ENCODE results near the gene BLCAP. TPM values are rescaled to one million over a fixed set of nuclear protein-coding genes. Genes with fewer than 3 reads are reported as not detected.
"Not testable (repeated sequence)": the region's sequence is repeated elsewhere in the genome, so short reads cannot be mapped to it uniquely, and the experiment has no call there.

The BLCAP gene
- total RNA-seq, 1 donor from 2014 or later, result 97.2 TPM

- no peak overlapping the region for H3K27ac Mint-ChIP-seq (ENCODE audit: unreplicated experiment)
- H3K4me3 Mint-ChIP-seq (ENCODE audit: unreplicated experiment), result no peak overlapping the region
- TF ChIP-seq CTCF (IDR thresholded peaks at IDR 0.05; ENCODE audit: partially characterized antibody, unreplicated experiment), result no peak
- DNase-seq, result no peak
- no peaks in the 10 kb centered on the region for H3K9me3 Mint-ChIP-seq (ENCODE audit: unreplicated experiment)
- no peaks in the 10 kb centered on the region for H3K36me3 Mint-ChIP-seq (ENCODE audit: unreplicated experiment)
- H3K27me3 Mint-ChIP-seq (ENCODE audit: unreplicated experiment), result peaks cover 1% of the 10 kb centered on the region
- H3K4me1 Mint-ChIP-seq (ENCODE audit: low read depth, unreplicated experiment), result peaks cover 7% of the 10 kb centered on the region
Observed at GRCh38 chr20:37545516-37545915, 17.8 kb upstream of the BLCAP start.

GRCh38 chr20:37544386-37544785 lies 16.7 kb upstream of the BLCAP start:
- Mint-ChIP-seq H3K4me1 (ENCODE audit: low read depth, unreplicated experiment) (peaks cover 14% of the 10 kb centered on the region), H3K4me3 (ENCODE audit: unreplicated experiment) (no peak overlapping the region), H3K27me3 (ENCODE audit: unreplicated experiment) (peaks cover 1% of the 10 kb centered on the region), H3K27ac (ENCODE audit: unreplicated experiment) (no peak overlapping the region), H3K9me3 (ENCODE audit: unreplicated experiment) (no peaks in the 10 kb centered on the region), H3K36me3 (ENCODE audit: unreplicated experiment) (no peaks in the 10 kb centered on the region)
- TF ChIP-seq CTCF (IDR thresholded peaks at IDR 0.05; ENCODE audit: partially characterized antibody, unreplicated experiment), result no peak
- no peak for DNase-seq

DNA sequence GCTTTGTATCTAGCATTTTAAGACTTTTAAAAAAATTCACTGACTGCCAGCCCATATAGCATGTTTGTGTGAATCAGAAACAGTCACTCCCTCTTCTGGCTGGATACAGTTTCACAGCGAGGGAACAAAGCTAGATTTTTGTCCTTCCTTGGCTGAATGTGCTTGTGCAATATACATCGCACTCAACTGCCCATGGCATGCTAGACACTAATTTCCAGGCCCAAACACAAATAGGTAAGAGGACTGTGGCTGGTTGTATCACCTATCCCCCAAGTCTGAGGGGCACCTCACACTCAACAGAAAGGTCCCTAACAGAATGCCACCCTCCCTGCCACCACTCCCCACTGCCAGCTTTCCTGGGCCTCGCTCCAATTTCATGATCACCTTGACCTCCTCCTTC lies 16.2 kb upstream of the BLCAP start:
- DNase-seq, result no peak

GRCh38 chr20:37542281-37542680 lies 14.6 kb upstream of the BLCAP start:
- no peak for TF ChIP-seq CTCF (IDR thresholded peaks at IDR 0.05; ENCODE audit: partially characterized antibody, unreplicated experiment)
- no peak overlapping the region for H3K27ac Mint-ChIP-seq (ENCODE audit: unreplicated experiment)

More for the DNA sequence above, 16.2 kb upstream of the BLCAP start:
- Mint-ChIP-seq H3K27me3 (ENCODE audit: unreplicated experiment) (peaks cover 1% of the 10 kb centered on the region), H3K4me1 (ENCODE audit: low read depth, unreplicated experiment) (peaks cover 14% of the 10 kb centered on the region), H3K4me3 (ENCODE audit: unreplicated experiment) (no peak overlapping the region), H3K36me3 (ENCODE audit: unreplicated experiment) (no peaks in the 10 kb centered on the region), H3K27ac (ENCODE audit: unreplicated experiment) (peak overlapping the region; percentile 6), H3K9me3 (ENCODE audit: unreplicated experiment) (no peaks in the 10 kb centered on the region)
- no peak for TF ChIP-seq CTCF (IDR thresholded peaks at IDR 0.05; ENCODE audit: partially characterized antibody, unreplicated experiment)

DNA sequence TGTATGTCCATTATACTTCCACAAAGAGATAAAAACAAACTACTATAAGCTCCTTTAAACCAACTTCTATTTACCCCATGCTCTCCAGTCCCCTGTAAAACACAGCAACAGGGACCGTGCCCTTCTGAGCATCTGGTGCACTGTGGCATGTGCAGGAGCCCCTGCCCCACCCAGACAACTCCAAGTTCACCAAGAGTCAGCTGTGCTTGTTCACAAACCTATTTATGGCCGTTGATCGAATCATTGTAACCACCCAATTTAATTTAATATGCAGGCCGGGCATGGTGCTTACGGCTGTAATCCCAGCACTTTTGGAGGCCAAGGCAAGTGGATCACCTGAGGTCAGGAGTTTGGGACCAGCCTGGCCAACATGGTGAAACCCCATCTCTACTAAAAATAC lies 13.7 kb upstream of the BLCAP start:
- Mint-ChIP-seq H3K4me1 (ENCODE audit: low read depth, unreplicated experiment) (peaks cover 23% of the 10 kb centered on the region), H3K4me3 (ENCODE audit: unreplicated experiment) (no peak overlapping the region), H3K27ac (ENCODE audit: unreplicated experiment) (no peak overlapping the region), H3K9me3 (ENCODE audit: unreplicated experiment) (no peaks in the 10 kb centered on the region), H3K27me3 (ENCODE audit: unreplicated experiment) (peaks cover 1% of the 10 kb centered on the region), H3K36me3 (ENCODE audit: unreplicated experiment) (no peaks in the 10 kb centered on the region)
- no peak for DNase-seq
- no peak for TF ChIP-seq CTCF (IDR thresholded peaks at IDR 0.05; ENCODE audit: partially characterized antibody, unreplicated experiment)

More at GRCh38 chr20:37542281-37542680, 14.6 kb upstream of the BLCAP start:
- Mint-ChIP-seq H3K9me3 (ENCODE audit: unreplicated experiment) (no peaks in the 10 kb centered on the region), H3K4me3 (ENCODE audit: unreplicated experiment) (no peak overlapping the region), H3K36me3 (ENCODE audit: unreplicated experiment) (no peaks in the 10 kb centered on the region), H3K4me1 (ENCODE audit: low read depth, unreplicated experiment) (peaks cover 17% of the 10 kb centered on the region), H3K27me3 (ENCODE audit: unreplicated experiment) (peaks cover 1% of the 10 kb centered on the region)
- DNase-seq, result no peak

GRCh38 chr20:37540838-37541237 lies 13.2 kb upstream of the BLCAP start:
- peaks cover 23% of the 10 kb centered on the region for H3K4me1 Mint-ChIP-seq (ENCODE audit: low read depth, unreplicated experiment)
- not testable (repeated sequence) for H3K4me3 Mint-ChIP-seq (ENCODE audit: unreplicated experiment); H3K27me3 Mint-ChIP-seq (ENCODE audit: unreplicated experiment); H3K9me3 Mint-ChIP-seq (ENCODE audit: unreplicated experiment); H3K27ac Mint-ChIP-seq (ENCODE audit: unreplicated experiment); DNase-seq; H3K36me3 Mint-ChIP-seq (ENCODE audit: unreplicated experiment)

All from glutamatergic neuron (in vitro differentiated cells).